Left ventricle myocardium inferior (tissue), 1 donor: ENCODE data around the gene TAOK3. TPM values are rescaled to one million over a fixed set of nuclear protein-coding genes. Genes with fewer than 3 reads are reported as not detected.
"Not testable (repeated sequence)": the region's sequence is repeated elsewhere in the genome, so short reads cannot be mapped to it uniquely, and the experiment has no call there.

Experiments
- DNase-seq: peaks from one replicate; pipeline ENCODE4 v3.0.0-alpha.2; 2020
- H3K27ac ChIP-seq: fragments of 200-600 bp; replicated peaks from 2 replicates; pipeline ENCODE4 v1.8.0; 2021
- H3K27me3 ChIP-seq: fragments of 200-600 bp; 2 replicates; pipeline ENCODE4 v1.8.0; 2021; ENCODE audit warnings: low read depth
- H3K36me3 ChIP-seq: fragments of 200-600 bp; 2 replicates; pipeline ENCODE4 v1.8.0; 2021
- H3K4me1 ChIP-seq: fragments of 200-600 bp; 2 replicates; pipeline ENCODE4 v1.8.0; 2021
- H3K4me3 ChIP-seq: fragments of 200-600 bp; 2 replicates; pipeline ENCODE4 v1.8.0; 2021; ENCODE audit warnings: mild to moderate bottlenecking, moderate library complexity
- H3K9me3 ChIP-seq: fragments of 200-600 bp; replicated peaks from 2 replicates; pipeline ENCODE4 v1.8.0; 2021
- CTCF ChIP-seq: fragments of 200-600 bp; IDR thresholded peaks from 2 replicates; pipeline ENCODE4 v1.8.0; 2021; ENCODE audit warnings: antibody characterized with exemption, mild to moderate bottlenecking, borderline replicate concordance
- intact Hi-C: fragments of 100-400 bp; cut with micrococcal nuclease; formaldehyde crosslinking; loops from one replicate; pipeline ENCODE4 v1.11.0; 2022
- total RNA-seq: library from RNA; stranded (reverse); fragmentation: NEBNext Ultra II Directional; extraction: Animal tissue kit (Norgen Biotek cat#: 25700); gene quantifications from one replicate; pipeline ENCODE4 v1.2.1, GENCODE V29; 2021
- donor health status: DM: no; HTN: yes; CAD: no; lungs with severe emphysema.

TAOK3 gene
- total RNA-seq, 1 donor from 2014 or later, result 21.4 TPM

GRCh38 chr12:118355843-118356242, 16.9 kb downstream of the TAOK3 start:
- intact Hi-C loops, result no loop called here
- no peak for TF ChIP-seq CTCF
- peaks cover 34% of the 10 kb centered on the region for H3K4me1 ChIP-seq

GRCh38 chr12:118354903-118355302, 17.8 kb downstream of the TAOK3 start:
- Histone ChIP-seq H3K9me3 (no peaks in the 10 kb centered on the region), H3K36me3 (no peaks in the 10 kb centered on the region), H3K27me3 (no peaks in the 10 kb centered on the region), H3K4me1 (peaks cover 34% of the 10 kb centered on the region), H3K4me3 (no peak overlapping the region), H3K27ac (no peak overlapping the region)
- no peak for DNase-seq
- no peak for TF ChIP-seq CTCF
- intact Hi-C loops, result no loop called here

More at GRCh38 chr12:118355843-118356242, 16.9 kb downstream of the TAOK3 start:
- no peaks in the 10 kb centered on the region for H3K27me3 ChIP-seq
- H3K9me3 ChIP-seq, result no peaks in the 10 kb centered on the region
- no peak for DNase-seq
- no peak overlapping the region for H3K27ac ChIP-seq
- no peaks in the 10 kb centered on the region for H3K36me3 ChIP-seq
- no peak overlapping the region for H3K4me3 ChIP-seq

- H3K4me3 ChIP-seq, intact Hi-C loops, H3K9me3 ChIP-seq, DNase-seq, H3K27ac ChIP-seq, H3K27me3 ChIP-seq, H3K36me3 ChIP-seq: not testable (repeated sequence)
- H3K4me1 ChIP-seq, result peaks cover 30% of the 10 kb centered on the region
These were observed 18.2 kb downstream of the TAOK3 start for GRCh38 chr12:118354503-118354902.

GRCh38 chr12:118353721-118354120, 19.0 kb downstream of the TAOK3 start:
- no peaks in the 10 kb centered on the region for H3K9me3 ChIP-seq
- no peak for DNase-seq
- no peak overlapping the region for H3K27ac ChIP-seq
- no peaks in the 10 kb centered on the region for H3K27me3 ChIP-seq
- intact Hi-C loops, result no loop called here
- no peaks in the 10 kb centered on the region for H3K36me3 ChIP-seq
- peaks cover 22% of the 10 kb centered on the region for H3K4me1 ChIP-seq
- no peak for TF ChIP-seq CTCF
- H3K4me3 ChIP-seq, result no peak overlapping the region

- no peak for TF ChIP-seq CTCF
- intact Hi-C loops, result no loop called here
- no peaks in the 10 kb centered on the region for H3K36me3 ChIP-seq
These were observed 21.7 kb downstream of the TAOK3 start for GRCh38 chr12:118350908-118351559.

GRCh38 chr12:118347916-118348315, 24.8 kb downstream of the TAOK3 start:
- TF ChIP-seq CTCF, result no peak
- intact Hi-C loops, result no loop called here
- H3K4me3 ChIP-seq, result no peak overlapping the region
- H3K4me1 ChIP-seq, result peaks cover 13% of the 10 kb centered on the region
- H3K9me3 ChIP-seq, result no peaks in the 10 kb centered on the region
- no peaks in the 10 kb centered on the region for H3K27me3 ChIP-seq
- H3K27ac ChIP-seq, result no peak overlapping the region
- DNase-seq, result no peak
- no peaks in the 10 kb centered on the region for H3K36me3 ChIP-seq

More at GRCh38 chr12:118350908-118351559, 21.7 kb downstream of the TAOK3 start:
- DNase-seq, result no peak
- Histone ChIP-seq H3K27ac (no peak overlapping the region), H3K27me3 (no peaks in the 10 kb centered on the region), H3K4me3 (no peak overlapping the region), H3K9me3 (no peaks in the 10 kb centered on the region), H3K4me1 (peaks cover 13% of the 10 kb centered on the region)
